Stimulated activated CD4-positive, alpha-beta T cell treated with anti-CD3 and anti-CD28 coated beads, Interleukin-12 subunit alpha, Interleukin-12 subunit beta, amount 100 ng/mL, for 24 hours (primary cell): ENCODE data around the gene SLC15A3.

Source experiments
- DNase-seq, 2 experiments: peaks; one replicate each; pipeline ENCODE4 v3.0.0-alpha.2; 2020; ENCODE audit warnings: low read depth in 2 of 2

Gene SLC15A3

DNA sequence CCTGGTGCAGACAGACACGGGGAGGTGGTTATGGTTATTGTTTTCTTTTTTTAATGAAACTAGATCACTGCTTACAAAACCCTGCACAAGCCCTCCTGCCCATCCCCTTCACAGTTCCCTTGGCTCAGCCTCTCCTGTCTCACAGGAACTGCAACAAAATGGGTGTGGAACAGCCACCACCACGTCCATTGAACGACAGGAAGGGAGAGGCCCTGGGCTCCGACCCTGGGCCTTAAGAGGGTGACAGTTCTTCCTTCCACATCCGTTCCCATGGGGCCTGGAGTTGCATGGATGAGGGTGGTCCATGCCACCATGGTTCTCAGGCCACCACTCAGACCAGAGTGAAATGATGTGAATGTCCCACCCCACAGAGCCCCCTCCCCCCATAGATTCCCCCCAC lies 61.3 kb downstream of the SLC15A3 start:
- no peak for DNase-seq

DNA sequence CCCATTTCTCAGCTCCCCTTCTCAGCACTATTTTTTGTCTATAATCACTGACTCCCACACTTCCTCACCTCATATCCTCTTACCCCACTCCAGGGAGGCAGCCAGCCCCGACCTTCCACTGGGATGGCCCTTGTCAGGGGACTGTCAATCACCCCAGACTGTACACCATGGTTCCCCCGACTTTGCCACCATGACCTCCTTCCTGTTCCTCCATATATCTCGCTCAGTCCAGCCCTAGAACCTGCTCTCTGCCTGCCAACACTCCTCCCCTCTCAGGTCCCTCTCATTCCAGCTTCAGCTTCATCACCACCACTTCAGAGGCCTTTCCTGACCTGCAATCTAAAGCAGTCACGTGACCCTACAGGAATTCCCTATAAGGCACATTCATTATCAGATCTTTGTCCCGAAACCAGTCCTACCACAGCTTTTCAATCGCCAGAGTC lies 62.1 kb downstream of the SLC15A3 start:
- no peak for DNase-seq

DNA sequence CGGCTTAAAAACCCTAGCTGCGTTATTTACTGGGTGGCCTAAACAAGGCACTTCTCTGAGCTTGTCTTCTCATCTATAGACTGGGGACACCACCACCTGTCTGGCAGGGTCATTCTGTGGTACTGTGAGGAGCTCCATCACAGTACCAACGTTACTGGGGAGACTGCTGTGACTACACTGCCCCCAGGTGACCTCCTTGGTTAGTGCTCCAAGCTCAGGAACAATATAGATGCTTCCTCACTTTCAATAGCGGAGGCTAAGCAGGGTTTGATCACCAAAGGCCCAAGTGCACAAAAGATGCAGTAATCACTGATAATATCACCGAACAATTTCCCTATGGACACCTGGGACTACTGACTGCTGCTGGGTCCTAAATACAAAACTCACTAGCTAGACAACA lies 64.4 kb downstream of the SLC15A3 start:
- DNase-seq = no peak
